PC-9 (cell line): ENCODE results near the gene PMS1.

Source experiments
- CTCF ChIP-seq: fragments of 200-600 bp; sonication (generic); conservative IDR thresholded peaks from 2 replicates; pipeline ENCODE4 v1.6.1; 2017; ENCODE audit warnings: mixed run types, antibody characterized with exemption, mild to moderate bottlenecking, moderate library complexity
- EZH2 ChIP-seq: fragments of 200-600 bp; sonication (generic); IDR thresholded peaks from 2 replicates; pipeline ENCODE4 v1.8.0; 2017; ENCODE audit warnings: antibody characterized with exemption, low read depth

DNA sequence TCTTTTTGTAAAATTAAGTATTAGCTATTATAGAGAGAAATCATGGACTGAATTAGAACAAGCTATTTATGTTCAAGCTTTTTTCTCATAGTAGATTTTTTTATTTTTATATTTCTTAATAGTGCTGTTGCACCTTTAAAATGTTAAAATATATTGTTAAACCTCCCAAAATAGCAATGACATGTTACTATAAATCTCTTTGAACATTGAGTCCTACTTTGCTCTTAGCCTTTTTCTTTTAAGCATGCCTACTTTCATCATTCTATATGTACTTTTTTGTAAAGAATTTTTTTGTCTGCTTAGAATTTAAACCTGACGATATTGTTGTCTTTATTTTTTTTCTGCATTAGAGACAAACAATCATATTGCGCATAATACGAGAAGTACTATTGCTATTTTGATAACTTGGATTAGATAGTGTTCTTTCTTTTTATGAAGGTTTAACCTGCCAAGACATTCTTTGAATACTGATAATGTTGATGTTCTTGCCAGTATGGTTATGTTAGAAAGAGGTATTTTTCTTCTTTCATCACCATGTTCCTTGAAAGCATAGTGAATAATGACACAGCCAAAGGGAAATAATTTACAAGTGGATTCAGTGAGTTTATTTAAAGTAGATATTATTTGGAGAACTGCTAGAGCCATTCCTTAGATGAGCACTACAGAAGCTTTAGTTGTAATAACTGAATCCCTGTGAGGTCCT, 40.6 kb downstream of the PMS1 start:
- TF ChIP-seq CTCF (no peak), EZH2 (no peak)
